Left lung (tissue), 10 donors: ENCODE results near the gene NKX3-2. TPM values are rescaled to one million over a fixed set of nuclear protein-coding genes. Genes with fewer than 3 reads are reported as not detected.

Experiments used
- ATAC-seq: fragments of 200-7000 bp; cut with Tn5 transposase; one replicate; pipeline ENCODE4 v1.9.1; 2020; ENCODE audit warnings: moderate library complexity
- DNase-seq, 4 donors: peaks; one replicate each; pipeline ENCODE4 v3.0.0-alpha.2; 2013 to 2020
- H3K27ac ChIP-seq, 2 donors: fragments of 200-600 bp; sonication (generic) in 1 of 2; one replicate each; pipeline versions ENCODE4 v1.5.0 to v1.8.0; 2020 to 2021
- H3K27me3 ChIP-seq, 2 donors: fragments of 200-600 bp; sonication (generic) in 1 of 2; one replicate each; pipeline versions ENCODE4 v1.5.0 to v1.8.0; 2020 to 2021
- H3K36me3 ChIP-seq, 2 donors: fragments of 200-600 bp; sonication (generic) in 1 of 2; one replicate each; pipeline versions ENCODE4 v1.5.0 to v1.8.0; 2020 to 2021
- H3K4me1 ChIP-seq, 2 donors: fragments of 200-600 bp; one replicate each; pipeline ENCODE4 v1.8.0; 2021
- H3K4me3 ChIP-seq, 2 donors: fragments of 200-600 bp; sonication (generic) in 1 of 2; one replicate each; pipeline versions ENCODE4 v1.5.0 to v1.8.0; 2020 to 2021; ENCODE audit warnings: mild to moderate bottlenecking in 1 of 2
- H3K9me3 ChIP-seq, 2 donors: fragments of 200-600 bp; sonication (generic) in 1 of 2; one replicate each; pipeline versions ENCODE4 v1.5.0 to v1.8.0; 2020 to 2021
- intact Hi-C, 2 donors: fragments of 100-400 bp; cut with DNase I; formaldehyde crosslinking; loops; one replicate each; pipeline versions ENCODE4 v1.11.2 to v1.14.2; 2022
- polyA plus RNA-seq, 6 donors: library from polyadenylated mRNA; unstranded; fragments of 120-200 nt; gene quantifications; one replicate each; pipeline ENCODE4 v1.2.1, GENCODE V29; 2013; ENCODE audit not compliant: insufficient read length in 6 of 6
- total RNA-seq, 2 donors: library from RNA; stranded (reverse); fragmentation: NEBNext Ultra II Directional; extraction: Animal tissue kit (Norgen Biotek cat#: 25700); gene quantifications; one replicate each; pipeline ENCODE4 v1.2.1, GENCODE V29; 2021
- TF ChIP-seq, protein P1 (sequence below), 2 donors: fragments of 200-600 bp; sonication (generic) in 1 of 2; IDR thresholded peaks; one replicate each; pipeline versions ENCODE4 v1.5.0 to v1.8.0; 2021; ENCODE audit warnings: antibody characterized with exemption in 2 of 2
- donor health status: DM: no; HTN: yes; CAD: no.
- donor health status: DM: no; HTN: no; CAD: no.

Gene NKX3-2
- total and polyA plus RNA-seq, 8 donors: 0.09 to 0.44 (median 0.13) TPM; not detected in 3

DNA sequence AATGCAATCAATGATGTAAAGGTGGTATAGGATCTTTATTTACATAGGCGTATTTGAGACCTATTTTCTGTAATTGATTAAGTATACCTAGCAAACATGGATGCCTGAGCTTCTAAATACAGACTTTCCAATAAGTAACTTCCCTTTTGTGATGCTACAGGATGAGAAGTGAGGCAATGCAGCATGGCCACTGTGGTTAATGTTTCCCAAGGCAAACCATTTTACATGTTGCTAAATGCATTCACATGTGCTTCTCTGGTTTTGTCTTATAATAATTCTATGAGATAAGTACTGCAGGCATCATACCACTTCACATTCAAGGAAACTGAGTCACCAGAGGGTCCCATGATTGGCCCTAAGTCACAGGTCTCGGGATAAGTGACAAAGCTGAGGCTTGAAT, 35.7 kb upstream of the NKX3-2 start:
- Histone ChIP-seq H3K9me3 (no peaks in the 10 kb centered on the region), H3K4me3 (no peak overlapping the region), H3K36me3 (peaks cover 0 to 90% of the 10 kb centered on the region in 2 donors), H3K27ac (no peak overlapping the region), H3K4me1 (no peaks in the 10 kb centered on the region), H3K27me3 (no peaks in the 10 kb centered on the region)
- intact Hi-C loops: no loop called here
- TF ChIP-seq, protein P1, sequence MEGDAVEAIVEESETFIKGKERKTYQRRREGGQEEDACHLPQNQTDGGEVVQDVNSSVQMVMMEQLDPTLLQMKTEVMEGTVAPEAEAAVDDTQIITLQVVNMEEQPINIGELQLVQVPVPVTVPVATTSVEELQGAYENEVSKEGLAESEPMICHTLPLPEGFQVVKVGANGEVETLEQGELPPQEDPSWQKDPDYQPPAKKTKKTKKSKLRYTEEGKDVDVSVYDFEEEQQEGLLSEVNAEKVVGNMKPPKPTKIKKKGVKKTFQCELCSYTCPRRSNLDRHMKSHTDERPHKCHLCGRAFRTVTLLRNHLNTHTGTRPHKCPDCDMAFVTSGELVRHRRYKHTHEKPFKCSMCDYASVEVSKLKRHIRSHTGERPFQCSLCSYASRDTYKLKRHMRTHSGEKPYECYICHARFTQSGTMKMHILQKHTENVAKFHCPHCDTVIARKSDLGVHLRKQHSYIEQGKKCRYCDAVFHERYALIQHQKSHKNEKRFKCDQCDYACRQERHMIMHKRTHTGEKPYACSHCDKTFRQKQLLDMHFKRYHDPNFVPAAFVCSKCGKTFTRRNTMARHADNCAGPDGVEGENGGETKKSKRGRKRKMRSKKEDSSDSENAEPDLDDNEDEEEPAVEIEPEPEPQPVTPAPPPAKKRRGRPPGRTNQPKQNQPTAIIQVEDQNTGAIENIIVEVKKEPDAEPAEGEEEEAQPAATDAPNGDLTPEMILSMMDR (IDR thresholded peaks at IDR 0.05): no peak
- DNase-seq: no peak
- no peak for ATAC-seq

DNA sequence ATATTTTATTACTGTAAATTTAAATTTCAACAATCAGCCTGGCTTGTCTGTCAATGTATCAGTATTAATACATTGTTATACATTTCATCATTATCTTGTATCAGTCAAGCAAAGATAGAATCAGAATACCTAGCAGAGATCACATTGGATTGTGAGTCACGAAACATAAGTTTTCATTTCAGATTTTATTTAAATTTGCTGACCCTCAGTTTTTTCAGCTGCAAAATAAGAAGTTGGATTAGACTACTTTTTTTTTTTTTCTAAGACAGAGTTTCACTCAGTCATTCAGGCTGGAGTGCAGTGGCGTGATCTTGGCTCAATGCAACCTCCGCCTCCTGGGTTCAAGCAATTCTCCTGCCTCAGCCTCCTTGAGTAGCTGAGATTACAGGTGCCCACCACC, 33.4 kb upstream of the NKX3-2 start:
- Histone ChIP-seq H3K4me1 (no peaks in the 10 kb centered on the region), H3K27me3 (no peaks in the 10 kb centered on the region), H3K9me3 (no peaks in the 10 kb centered on the region), H3K4me3 (no peak overlapping the region), H3K27ac (no peak overlapping the region), H3K36me3 (peaks cover 0 to 98% of the 10 kb centered on the region in 2 donors)
- DNase-seq (no peak), ATAC-seq (no peak)
- intact Hi-C loops: no loop called here
- TF ChIP-seq, protein P1 (IDR thresholded peaks at IDR 0.05): no peak

DNA sequence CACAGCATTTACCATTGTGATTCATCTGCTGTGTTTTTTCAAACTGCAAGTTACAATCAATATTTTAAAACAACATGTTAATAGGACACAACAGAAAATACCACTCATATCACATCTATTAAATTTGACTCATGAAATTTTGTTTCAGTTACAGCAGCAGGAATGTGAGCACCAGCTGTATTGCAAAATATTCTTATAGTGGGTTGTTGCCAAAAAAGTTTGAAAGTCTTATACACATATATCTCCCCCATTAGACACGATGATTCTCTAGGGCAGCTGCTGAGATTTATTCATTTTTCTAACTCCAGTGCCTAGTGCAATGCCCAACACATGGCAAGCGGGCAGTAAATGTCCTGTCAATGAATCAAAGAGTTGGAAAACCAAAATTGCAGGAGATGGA, 26.6 kb upstream of the NKX3-2 start:
- Histone ChIP-seq H3K36me3 (peaks cover 0 to 91% of the 10 kb centered on the region in 2 donors), H3K4me1 (no peaks in the 10 kb centered on the region), H3K27me3 (no peaks in the 10 kb centered on the region), H3K4me3 (no peak overlapping the region), H3K27ac (no peak overlapping the region), H3K9me3 (no peaks in the 10 kb centered on the region)
- no peak for DNase-seq
- intact Hi-C loops: no loop called here
- no peak for ATAC-seq
- TF ChIP-seq, protein P1 (IDR thresholded peaks at IDR 0.05): no peak

DNA sequence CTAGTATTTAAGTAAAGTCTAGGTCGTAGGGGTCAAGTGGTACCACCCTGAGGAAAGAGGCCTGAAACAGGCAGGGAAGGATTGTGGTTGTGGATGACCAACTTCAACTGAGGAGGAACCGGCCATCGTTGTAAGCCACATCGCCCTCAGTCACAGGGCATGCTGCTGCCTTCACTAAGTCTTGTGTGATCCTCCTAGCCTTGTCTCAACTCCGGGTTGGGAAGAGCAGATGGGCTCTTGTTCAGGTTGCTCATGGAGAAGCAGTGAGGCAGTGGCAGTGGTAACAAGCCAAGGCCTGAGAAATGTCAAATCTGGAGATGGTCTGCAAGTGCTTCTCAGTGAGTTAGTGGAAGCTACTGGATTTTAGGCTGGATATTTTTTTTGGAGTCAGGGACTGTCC, 22.8 kb upstream of the NKX3-2 start:
- ATAC-seq (no peak), DNase-seq (no peak)
- Histone ChIP-seq H3K4me3 (no peak overlapping the region), H3K27ac (no peak overlapping the region), H3K36me3 (peaks cover 0 to 54% of the 10 kb centered on the region in 2 donors), H3K9me3 (no peaks in the 10 kb centered on the region), H3K4me1 (no peaks in the 10 kb centered on the region), H3K27me3 (no peaks in the 10 kb centered on the region)
- TF ChIP-seq, protein P1 (IDR thresholded peaks at IDR 0.05): no peak
- intact Hi-C loops: no loop called here

DNA sequence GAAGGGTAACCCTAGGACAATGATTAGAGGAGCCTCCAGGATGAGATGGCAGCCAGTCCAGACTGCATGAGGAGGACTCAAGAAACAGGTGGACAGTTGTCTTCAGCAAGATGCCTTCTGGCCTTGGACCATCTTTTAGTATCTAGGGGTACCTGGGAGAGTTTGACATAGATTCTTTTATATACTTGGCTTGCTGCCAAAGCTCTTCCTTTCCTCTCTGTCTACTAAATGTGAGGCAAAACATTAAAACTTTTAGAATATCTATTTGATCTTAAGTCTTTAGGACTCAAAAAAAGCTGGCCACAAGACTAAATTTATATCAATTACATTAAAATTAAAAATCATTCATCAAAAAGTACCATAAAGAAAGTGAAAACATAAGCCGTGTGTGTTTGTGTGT, 18.6 kb upstream of the NKX3-2 start:
- TF ChIP-seq, protein P1 (IDR thresholded peaks at IDR 0.05): no peak
- intact Hi-C loops: no loop called here
- no peak overlapping the region for H3K27ac ChIP-seq
- no peaks in the 10 kb centered on the region for H3K27me3 ChIP-seq
- peaks cover 0 to 11% of the 10 kb centered on the region in 2 donors for H3K36me3 ChIP-seq
- DNase-seq (no peak), ATAC-seq (no peak)
- no peaks in the 10 kb centered on the region for H3K9me3 ChIP-seq
- no peaks in the 10 kb centered on the region for H3K4me1 ChIP-seq
- H3K4me3 ChIP-seq: no peak overlapping the region
